ENCODE measurements around the gene TMIGD3.

The TMIGD3 gene

GRCh38 chr1:111452581-111452980 lies 50.9 kb downstream of the TMIGD3 start:
- H3K27ac ChIP-seq (ENCODE audit: low read depth, low read length), result no peak overlapping the region
- no peaks in the 10 kb centered on the region for H3K9me3 ChIP-seq (ENCODE audit: control insufficient read depth, insufficient read depth, low read length)
- H3K27me3 ChIP-seq (ENCODE audit: control insufficient read depth, low read length), result no peaks in the 10 kb centered on the region
- peaks cover 8% of the 10 kb centered on the region; the same call in 1 of the 2 replicates for H4K20me1 ChIP-seq (ENCODE audit: control insufficient read depth, insufficient read depth, low read depth, low read length)
- no peak overlapping the region for H3K4me3 ChIP-seq (ENCODE audit: low read length)
- H3K79me2 ChIP-seq (ENCODE audit: control insufficient read depth, low read length), result peaks cover 89% of the 10 kb centered on the region
- H3K4me1 ChIP-seq (ENCODE audit: control insufficient read depth, low read length), result peaks cover 38% of the 10 kb centered on the region
- TF ChIP-seq, protein P1, sequence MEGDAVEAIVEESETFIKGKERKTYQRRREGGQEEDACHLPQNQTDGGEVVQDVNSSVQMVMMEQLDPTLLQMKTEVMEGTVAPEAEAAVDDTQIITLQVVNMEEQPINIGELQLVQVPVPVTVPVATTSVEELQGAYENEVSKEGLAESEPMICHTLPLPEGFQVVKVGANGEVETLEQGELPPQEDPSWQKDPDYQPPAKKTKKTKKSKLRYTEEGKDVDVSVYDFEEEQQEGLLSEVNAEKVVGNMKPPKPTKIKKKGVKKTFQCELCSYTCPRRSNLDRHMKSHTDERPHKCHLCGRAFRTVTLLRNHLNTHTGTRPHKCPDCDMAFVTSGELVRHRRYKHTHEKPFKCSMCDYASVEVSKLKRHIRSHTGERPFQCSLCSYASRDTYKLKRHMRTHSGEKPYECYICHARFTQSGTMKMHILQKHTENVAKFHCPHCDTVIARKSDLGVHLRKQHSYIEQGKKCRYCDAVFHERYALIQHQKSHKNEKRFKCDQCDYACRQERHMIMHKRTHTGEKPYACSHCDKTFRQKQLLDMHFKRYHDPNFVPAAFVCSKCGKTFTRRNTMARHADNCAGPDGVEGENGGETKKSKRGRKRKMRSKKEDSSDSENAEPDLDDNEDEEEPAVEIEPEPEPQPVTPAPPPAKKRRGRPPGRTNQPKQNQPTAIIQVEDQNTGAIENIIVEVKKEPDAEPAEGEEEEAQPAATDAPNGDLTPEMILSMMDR (IDR thresholded peaks at IDR 0.05; ENCODE audit: low read depth, low read length, poor library complexity, severe bottlenecking), result no peak
- no peak for TF ChIP-seq EZH2phosphoT487 (IDR thresholded peaks at IDR 0.05; ENCODE audit: borderline replicate concordance, low read length)
- H3F3A ChIP-seq (ENCODE audit: control insufficient read depth, insufficient read depth), result no peaks in the 10 kb centered on the region; the same call in 1 of the 2 replicates
- peaks cover 83% of the 10 kb centered on the region for H3K36me3 ChIP-seq (ENCODE audit: control insufficient read depth, low read length)
- H3K9me2 ChIP-seq (replicated peaks; ENCODE audit: control insufficient read depth, low read length), result no peaks in the 10 kb centered on the region
- peak overlapping the region; percentile 10 for H3K4me2 ChIP-seq (ENCODE audit: low read length)

GRCh38 chr1:111450185-111450584 lies 53.2 kb downstream of the TMIGD3 start:
- Histone ChIP-seq H3K27me3 (ENCODE audit: control insufficient read depth, low read length) (no peaks in the 10 kb centered on the region), H3K36me3 (ENCODE audit: control insufficient read depth, low read length) (peaks cover 83% of the 10 kb centered on the region)

GRCh38 chr1:111449703-111450017 lies 53.8 kb downstream of the TMIGD3 start:
- TF ChIP-seq, protein P1 (IDR thresholded peaks at IDR 0.05; ENCODE audit: low read depth, low read length, poor library complexity, severe bottlenecking), result no peak
- no peak for TF ChIP-seq EZH2phosphoT487 (IDR thresholded peaks at IDR 0.05; ENCODE audit: borderline replicate concordance, low read length)
- Histone ChIP-seq H3K4me1 (ENCODE audit: control insufficient read depth, low read length) (peaks cover 48% of the 10 kb centered on the region), H3K27me3 (ENCODE audit: control insufficient read depth, low read length) (no peaks in the 10 kb centered on the region), H3K27ac (ENCODE audit: low read depth, low read length) (peak overlapping the region; percentile 53), H3K4me2 (ENCODE audit: low read length) (peak overlapping the region; percentile 77), H3K9me3 (ENCODE audit: control insufficient read depth, insufficient read depth, low read length) (no peaks in the 10 kb centered on the region), H3K4me3 (ENCODE audit: low read length) (peak overlapping the region; percentile 88), H3K79me2 (ENCODE audit: control insufficient read depth, low read length) (peaks cover 98% of the 10 kb centered on the region), H3K36me3 (ENCODE audit: control insufficient read depth, low read length) (peaks cover 83% of the 10 kb centered on the region), H3F3A (ENCODE audit: control insufficient read depth, insufficient read depth) (peaks cover 3% of the 10 kb centered on the region; the same call in 1 of the 2 replicates), H3K9me2 (replicated peaks; ENCODE audit: control insufficient read depth, low read length) (no peaks in the 10 kb centered on the region), H4K20me1 (ENCODE audit: control insufficient read depth, insufficient read depth, low read depth, low read length) (peaks cover 10% of the 10 kb centered on the region; the same call in 1 of the 2 replicates)

More at GRCh38 chr1:111450185-111450584, 53.2 kb downstream of the TMIGD3 start:
- no peaks in the 10 kb centered on the region for H3K9me3 ChIP-seq (ENCODE audit: control insufficient read depth, insufficient read depth, low read length)
- peak overlapping the region; percentile 77 for H3K4me2 ChIP-seq (ENCODE audit: low read length)
- peaks cover 10% of the 10 kb centered on the region; the same call in 1 of the 2 replicates for H4K20me1 ChIP-seq (ENCODE audit: control insufficient read depth, insufficient read depth, low read depth, low read length)
- H3K4me3 ChIP-seq (ENCODE audit: low read length), result peak overlapping the region; percentile 88
- no peaks in the 10 kb centered on the region for H3K9me2 ChIP-seq (replicated peaks; ENCODE audit: control insufficient read depth, low read length)
- H3K27ac ChIP-seq (ENCODE audit: low read depth, low read length), result no peak overlapping the region
- peaks cover 48% of the 10 kb centered on the region for H3K4me1 ChIP-seq (ENCODE audit: control insufficient read depth, low read length)
- no peaks in the 10 kb centered on the region; the same call in 1 of the 2 replicates for H3F3A ChIP-seq (ENCODE audit: control insufficient read depth, insufficient read depth)
- H3K79me2 ChIP-seq (ENCODE audit: control insufficient read depth, low read length), result peaks cover 98% of the 10 kb centered on the region
- TF ChIP-seq, protein P1 (IDR thresholded peaks at IDR 0.05; ENCODE audit: low read depth, low read length, poor library complexity, severe bottlenecking), result no peak
- TF ChIP-seq EZH2phosphoT487 (IDR thresholded peaks at IDR 0.05; ENCODE audit: borderline replicate concordance, low read length), result no peak
